SKM-1 treated with dmso at 0.1 percent for 144 hours (cell line): ENCODE data around the gene LCE3C.
"Not testable (repeated sequence)": the region's sequence is repeated elsewhere in the genome, so short reads cannot be mapped to it uniquely, and the experiment has no call there.

Experiments
- DNase-seq: peaks from one replicate; lab custom pipeline; 2025; ENCODE audit not compliant: unreplicated experiment; lab: John Stamatoyannopoulos, UW

LCE3C gene, protein sequence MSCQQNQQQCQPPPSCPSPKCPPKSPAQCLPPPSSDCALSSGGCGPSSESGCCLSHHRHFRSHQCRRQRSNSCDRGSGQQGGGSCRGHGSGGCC

GRCh38 chr1:152599934-152600333, at the start of gene LCE3C:
Gene LCE3C, plus strand, starts transcription at chr1:152600234. Its CDS starts 498 bp downstream, at chr1:152600732.
- no peak for DNase-seq

DNA sequence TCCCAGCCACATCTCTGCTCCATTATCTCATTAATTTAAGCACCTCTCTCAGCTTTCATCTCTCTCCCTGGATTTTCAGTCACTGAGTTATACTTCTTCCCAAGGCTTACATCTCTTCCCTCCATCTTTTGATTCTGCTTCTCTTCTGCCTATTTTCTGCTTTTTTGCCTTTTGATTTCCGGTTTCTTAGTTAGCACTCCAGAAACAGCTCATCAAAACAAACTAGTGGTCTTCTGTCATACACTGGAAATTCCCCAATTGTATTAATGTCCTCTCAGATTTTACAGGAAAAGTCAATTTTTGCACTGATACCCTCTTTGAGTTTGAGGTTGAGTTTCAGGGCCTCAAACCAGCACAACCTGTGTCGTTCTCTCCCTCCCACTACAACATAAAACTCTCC, 34.9 kb upstream of the LCE3C start:
- no peak for DNase-seq

DNA sequence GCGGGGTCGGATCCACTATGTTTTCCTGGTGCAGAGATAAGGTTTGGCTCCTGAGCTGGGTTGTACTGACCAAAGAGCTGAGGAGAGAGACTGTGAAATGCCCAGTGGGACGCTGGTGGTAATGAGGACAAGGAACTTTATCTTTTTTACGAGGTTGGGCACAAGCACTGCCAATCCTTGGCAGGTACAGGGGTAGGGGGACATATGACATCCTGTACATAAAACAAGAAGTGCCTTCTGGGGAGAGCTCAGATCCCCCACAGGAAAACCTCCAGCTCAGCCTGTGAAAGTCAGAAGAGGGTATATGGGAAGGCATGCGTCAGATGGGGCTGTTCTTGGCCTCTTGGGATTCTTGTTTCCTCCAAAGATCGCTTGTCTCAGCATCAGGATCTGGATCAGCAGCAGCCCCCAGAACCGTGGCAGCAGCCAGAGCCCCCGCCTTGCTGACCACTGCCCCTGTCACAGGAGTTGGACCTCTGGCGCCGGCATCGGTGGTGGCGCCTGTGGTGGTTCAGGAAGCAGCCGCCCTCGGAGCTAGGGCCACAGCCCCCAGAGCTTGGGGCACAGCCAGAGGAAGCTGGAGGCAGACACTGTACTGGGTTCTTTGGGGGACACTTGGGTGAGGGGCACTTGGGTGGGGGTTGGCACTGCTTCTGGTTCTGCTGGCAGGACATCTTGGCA, 34.4 kb upstream of the LCE3C start:
- DNase-seq, result no peak

DNA sequence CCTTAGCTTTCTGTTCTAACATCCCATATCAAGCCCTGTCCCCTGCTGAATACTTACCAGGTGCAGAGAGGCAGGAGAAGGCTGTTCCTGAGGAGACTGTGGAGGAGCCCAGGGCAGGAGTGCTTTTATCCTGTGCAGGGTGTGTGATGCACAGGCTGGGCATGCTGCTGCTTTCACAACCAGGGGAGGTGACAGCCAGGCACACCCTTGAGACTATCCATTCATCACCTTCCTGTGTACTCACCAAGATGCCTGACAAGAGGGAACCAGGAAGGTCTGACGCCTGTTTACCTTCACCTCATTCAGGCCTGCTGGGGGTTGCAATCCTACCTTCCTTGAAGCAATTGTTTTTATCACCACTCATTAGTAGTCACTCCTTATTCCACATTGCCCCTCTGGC, 33.4 kb upstream of the LCE3C start, which contains the start of gene LCE3E:
TSS of gene LCE3E (minus strand) at position 100 of the 400 bp plus-strand sequence. CDS start 572 bp downstream, outside the sequence.
- no peak for DNase-seq

- DNase-seq, result no peak
Observed at GRCh38 chr1:152577168-152577567, 22.9 kb upstream of the LCE3C start.

DNA sequence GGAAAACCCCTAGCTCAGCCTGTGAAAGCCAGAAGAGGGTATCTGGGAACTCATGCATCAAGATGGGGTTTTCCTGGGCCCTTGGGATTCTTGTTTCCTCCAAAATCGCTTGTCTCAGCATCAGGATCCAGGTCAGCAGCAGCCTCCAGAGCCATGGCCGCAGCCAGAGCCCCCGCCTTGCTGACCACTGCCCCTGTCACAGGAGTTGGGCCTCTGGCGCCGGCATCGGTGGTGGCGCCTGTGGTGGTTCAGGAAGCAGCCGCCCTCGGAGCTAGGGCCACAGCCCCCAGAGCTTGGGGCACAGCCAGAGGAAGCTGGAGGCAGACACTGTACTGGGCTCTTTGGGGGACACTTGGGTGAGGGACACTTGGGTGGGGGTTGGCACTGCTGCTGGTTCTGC, 20.5 kb upstream of the LCE3C start:
- not testable (repeated sequence) for DNase-seq

- DNase-seq, result no peak
Observed at GRCh38 chr1:152580433-152580832, 19.6 kb upstream of the LCE3C start, which contains the start of gene LCE3D. Gene LCE3D, minus strand, starts transcription at chr1:152580516. Its CDS starts 580 bp downstream, at chr1:152579936.

DNA sequence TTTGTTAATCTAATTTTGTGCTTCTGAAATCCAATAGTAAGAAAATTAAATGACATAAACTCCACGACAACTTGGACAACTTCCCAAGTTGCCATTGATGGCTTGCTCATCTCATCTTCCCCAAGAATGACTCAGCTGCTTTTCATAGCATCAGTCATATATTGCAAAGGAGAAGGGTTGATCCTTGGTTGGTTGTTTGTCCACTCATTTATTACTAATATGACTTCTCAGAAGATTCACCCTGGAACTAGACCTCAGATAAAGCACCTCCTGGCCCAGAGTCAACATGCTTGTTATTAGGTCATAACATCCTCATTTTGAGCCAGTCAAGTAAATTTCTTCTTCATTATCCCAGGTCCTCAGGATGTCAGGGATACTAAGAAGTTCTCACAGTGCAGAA, 17.4 kb upstream of the LCE3C start:
- DNase-seq, result no peak

DNA sequence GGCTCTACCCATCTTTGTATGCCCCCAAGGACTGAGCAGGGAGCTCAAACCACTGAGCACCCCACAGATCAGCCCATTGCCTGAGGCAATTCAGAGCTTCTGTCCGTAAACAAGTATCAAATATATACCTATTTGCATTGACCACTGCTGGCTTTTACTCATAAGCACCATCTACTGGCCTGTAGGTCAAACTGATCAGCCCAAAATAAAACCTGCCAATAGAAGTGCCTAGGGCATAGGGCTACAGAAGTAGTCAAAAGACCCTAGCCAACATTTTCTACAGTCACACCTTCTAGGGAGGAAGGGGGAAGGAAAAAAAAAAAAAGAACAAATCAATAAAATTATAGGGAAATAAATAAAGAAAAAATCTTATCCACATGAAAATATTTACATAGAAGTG, 14.4 kb upstream of the LCE3C start:
- DNase-seq, result no peak

GRCh38 chr1:152596986-152597385, 3.0 kb upstream of the LCE3C start:
- no peak for DNase-seq

DNA sequence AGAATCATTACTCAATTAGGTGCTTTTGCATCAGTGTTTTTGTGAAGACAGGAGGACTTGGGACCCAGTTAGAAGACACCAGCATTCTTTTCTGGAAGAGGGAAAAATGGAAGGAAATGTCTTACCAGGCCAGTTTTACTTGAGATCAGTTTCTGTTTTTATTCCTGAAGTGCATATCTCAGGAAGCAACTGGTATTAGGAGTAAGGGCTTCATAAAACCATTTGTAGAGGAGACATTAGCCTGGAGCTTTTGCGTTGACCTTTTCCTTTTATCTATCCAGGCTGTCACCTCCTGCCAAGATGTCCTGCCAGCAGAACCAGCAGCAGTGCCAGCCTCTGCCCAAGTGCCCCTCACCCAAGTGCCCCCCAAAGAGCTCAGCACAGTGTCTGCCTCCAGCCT, 13.5 kb downstream of the LCE3C start, which contains the start of gene LCE3B:
TSS of gene LCE3B (plus strand) at position 301 of the 400 bp plus-strand sequence. CDS start at position 301, 0 bp downstream.
- no peak for DNase-seq

DNA sequence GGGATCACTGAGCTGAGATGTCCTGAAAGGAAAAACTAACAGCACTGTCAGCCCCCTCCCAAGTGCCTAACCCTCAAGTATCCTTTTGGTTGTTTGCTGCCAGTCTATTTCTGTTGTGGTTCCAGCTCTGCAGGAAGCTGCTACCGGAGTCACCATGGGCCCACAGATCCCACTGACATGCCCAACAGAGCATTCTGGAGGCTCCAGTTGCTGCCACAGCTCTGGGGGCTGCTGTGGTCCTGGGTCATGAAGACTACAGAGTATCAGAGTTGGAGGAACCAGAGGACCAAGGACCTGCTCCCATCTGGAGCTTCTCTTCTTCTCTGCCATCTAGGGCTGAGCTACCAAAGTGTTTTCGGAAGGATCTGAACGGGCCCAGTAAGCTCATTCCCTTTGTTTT, 22.0 kb downstream of the LCE3C start:
- no peak for DNase-seq

- DNase-seq, result peak; percentile 49
Observed at GRCh38 chr1:152622803-152623202, 22.8 kb downstream of the LCE3C start, which contains the start of gene LCE3A. Gene LCE3A, minus strand, starts transcription at chr1:152623103. Its CDS starts 0 bp downstream, at chr1:152623103.

DNA sequence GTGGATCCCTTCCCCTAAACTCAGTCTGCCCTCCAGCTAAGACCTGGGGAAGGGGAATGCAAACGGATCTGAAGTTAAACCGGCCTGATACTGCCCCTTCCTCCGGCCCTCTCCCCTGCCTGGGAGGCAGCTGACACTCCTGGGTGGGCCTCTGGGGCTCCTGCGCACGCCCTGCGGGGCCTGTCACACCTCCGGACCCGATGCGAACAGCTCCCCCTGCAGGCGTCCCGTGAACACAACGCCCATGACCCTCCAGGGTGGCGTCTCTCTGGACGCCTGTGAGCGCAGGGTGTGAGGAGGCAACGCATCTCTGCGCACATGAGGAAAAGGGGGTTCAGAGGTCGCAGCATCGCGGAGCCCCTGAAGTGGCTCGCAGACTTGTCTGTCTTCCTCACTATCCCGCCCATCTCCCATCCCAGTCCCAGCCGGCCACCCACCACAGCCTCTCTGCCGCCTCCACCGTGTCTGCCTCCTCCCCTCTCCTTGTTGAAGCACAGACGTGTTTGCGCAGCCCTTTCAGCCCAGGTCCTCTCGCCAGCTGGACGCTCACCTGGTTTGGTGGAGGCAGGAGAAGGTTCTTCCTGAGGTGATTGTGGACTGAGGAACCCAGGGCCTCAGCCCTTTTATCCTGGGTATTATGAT, 23.3 kb downstream of the LCE3C start:
- DNase-seq, result no peak

GRCh38 chr1:152626744-152627143, 26.7 kb downstream of the LCE3C start:
- no peak for DNase-seq

DNA sequence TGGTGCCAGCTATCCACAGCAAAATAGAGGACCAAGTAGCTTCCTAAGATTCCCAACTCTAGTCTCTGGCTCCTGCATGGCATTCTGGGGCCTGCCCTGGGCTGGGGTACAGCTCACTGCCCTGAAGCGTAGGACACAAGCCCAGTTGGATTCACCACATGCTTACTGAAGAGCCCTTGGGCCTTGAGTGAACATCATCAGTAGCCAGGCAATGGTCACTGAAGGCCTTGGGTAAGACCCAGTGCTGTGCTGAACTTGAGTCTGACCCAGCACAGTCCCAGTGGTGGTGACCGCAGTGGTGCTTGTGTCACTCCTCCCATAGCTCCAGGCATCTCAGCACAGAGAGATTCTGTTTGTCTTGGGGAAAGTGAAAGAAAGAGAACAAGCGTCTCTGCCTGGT, 30.6 kb downstream of the LCE3C start:
- no peak for DNase-seq

DNA sequence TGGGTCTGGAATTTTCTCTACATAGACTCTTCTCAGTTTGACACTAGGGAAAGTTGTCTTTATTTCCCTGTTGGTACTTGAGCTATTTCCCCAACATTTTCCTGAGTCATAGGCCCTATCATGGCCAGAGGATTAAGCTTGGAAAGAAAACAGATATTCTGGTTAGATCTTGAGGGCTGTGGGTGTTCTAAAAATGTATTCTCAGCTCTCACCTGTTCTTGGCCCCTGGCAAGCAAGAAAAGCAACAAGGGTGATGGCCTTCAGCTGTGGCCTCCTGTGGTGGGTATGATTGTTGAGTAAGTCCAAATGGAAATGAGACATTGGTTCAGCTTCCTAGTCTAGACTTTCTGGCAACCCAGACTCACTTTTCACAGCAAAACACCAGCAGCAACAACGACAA, 40.3 kb downstream of the LCE3C start:
- no peak for DNase-seq

DNA sequence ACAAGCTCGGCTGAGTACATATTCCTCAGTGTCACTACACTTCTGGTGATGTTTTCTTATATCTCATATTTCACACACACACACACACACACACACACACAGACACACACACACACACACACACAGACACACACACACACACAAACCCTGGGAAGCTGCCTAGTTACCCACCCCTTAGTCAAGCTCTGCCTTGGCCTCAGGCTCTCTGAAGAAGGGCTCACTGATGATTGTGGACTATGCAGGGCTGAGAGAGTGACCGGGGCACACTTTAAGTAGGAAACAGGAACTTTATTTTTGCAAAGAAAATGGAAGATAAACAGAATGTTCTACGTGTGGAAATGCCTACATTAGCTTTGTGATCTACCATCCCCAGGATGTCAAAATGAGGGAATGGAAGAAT, 43.9 kb downstream of the LCE3C start:
- DNase-seq, result no peak

- no peak for DNase-seq
Observed at GRCh38 chr1:152645146-152645545, 45.1 kb downstream of the LCE3C start.

DNA sequence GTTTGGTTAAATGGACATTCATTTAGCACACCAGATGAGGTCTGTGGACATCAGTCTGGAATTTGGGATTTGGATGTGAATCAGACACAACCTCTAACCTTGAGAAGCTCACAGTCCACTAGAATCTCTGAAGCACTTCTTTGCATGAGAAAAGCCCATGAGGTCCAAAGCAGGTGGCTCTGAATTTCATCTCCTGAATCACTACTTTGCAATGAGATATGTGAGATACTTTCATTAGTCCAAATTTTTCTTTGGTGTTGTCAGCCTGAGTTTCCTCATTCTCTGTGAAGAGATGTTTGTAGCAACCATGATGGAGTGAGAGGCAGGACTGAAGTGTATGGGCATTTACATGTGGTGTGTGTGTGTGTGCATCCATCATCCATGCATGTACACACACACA, 46.6 kb downstream of the LCE3C start:
- no peak for DNase-seq
